BJ (cell line): ENCODE results near the gene TSPAN14. TPM values are rescaled to one million over a fixed set of nuclear protein-coding genes. Genes with fewer than 3 reads are reported as not detected.

Experiments used
- CTCF ChIA-PET: fragments of 350-600 bp; formaldehyde crosslinking; extraction: SDS; loops from one replicate; lab custom pipeline; 2021; ENCODE audit warnings: antibody characterized with exemption, inconsistent platforms; lab: Yijun Ruan, JAX
- POLR2A ChIA-PET: fragments of 300-600 bp; sonication (Branson Sonifier 250); formaldehyde crosslinking; extraction: SDS; loops from one replicate; lab custom pipeline; 2021; ENCODE audit warnings: antibody characterized with exemption; lab: Charles Lee
- DNase-seq: peaks from one replicate; pipeline ENCODE4 v3.0.0-alpha.2; 2011; ENCODE audit warnings: low read depth
- H3K27me3 ChIP-seq: 2 replicates; pipeline ENCODE4 v1.6.0; 2011; ENCODE audit warnings: low read length; ENCODE audit not compliant: control insufficient read depth, insufficient read depth
- H3K36me3 ChIP-seq: 2 replicates; pipeline ENCODE4 v1.5.1; 2011; ENCODE audit warnings: low read length; ENCODE audit not compliant: control insufficient read depth, insufficient read depth
- H3K4me3 ChIP-seq: 2 replicates; pipeline ENCODE4 v1.5.1; 2011; ENCODE audit warnings: low read depth, mild to moderate bottlenecking, control low read depth, low read length
- CTCF ChIP-seq: IDR thresholded peaks from 2 replicates; pipeline ENCODE4 v1.5.1; 2011; ENCODE audit warnings: low read depth, mild to moderate bottlenecking, control low read depth, inconsistent platforms, low read length, moderate library complexity; ENCODE audit not compliant: insufficient read depth
- polyA plus RNA-seq: library from polyadenylated mRNA; depleted of rRNA; stranded (reverse); fragments of >200 nt; gene quantifications from 2 replicates; pipeline ENCODE4 v1.2.3, GENCODE V29; 2011

TSPAN14 gene
- polyA plus RNA-seq, 1 experiment = 33.3 TPM

GRCh38 chr10:80489371-80490112 is 35.4 kb downstream of the TSPAN14 start:
- H3K36me3 ChIP-seq = peaks cover 7% of the 10 kb centered on the region
- no peak overlapping the region for H3K4me3 ChIP-seq
- H3K27me3 ChIP-seq = no peaks in the 10 kb centered on the region
- POLR2A ChIA-PET = no interaction called here
- no peak for TF ChIP-seq CTCF
- CTCF ChIA-PET = interaction anchor here (0.9 to 1.6 kb wide), 2 partner anchors 16 to 45 kb away, joined by 5 to 6 read pairs; no protein-coding TSS in a partner anchor
- no peak for DNase-seq

- no peaks in the 10 kb centered on the region for H3K27me3 ChIP-seq
- H3K36me3 ChIP-seq = peaks cover 7% of the 10 kb centered on the region
- no peak overlapping the region for H3K4me3 ChIP-seq
- CTCF ChIA-PET = interaction anchor here (0.9 to 1.2 kb wide), 2 partner anchors 26 to 47 kb away, joined by 3 read pairs; no protein-coding TSS in a partner anchor
- no peak for TF ChIP-seq CTCF
- DNase-seq = no peak
- POLR2A ChIA-PET = no interaction called here
Observed at GRCh38 chr10:80491251-80492102, 37.4 kb downstream of the TSPAN14 start.

GRCh38 chr10:80492848-80493521 is 38.9 kb downstream of the TSPAN14 start:
- ChIA-PET POLR2A (interaction anchor here (0.6 kb wide), 1 partner anchor 906 kb away, joined by 6 read pairs; no protein-coding TSS in a partner anchor), CTCF (interaction anchor here (0.6 to 0.8 kb wide), 2 partner anchors 11 to 37 kb away, joined by 3 read pairs; no protein-coding TSS in a partner anchor)
- TF ChIP-seq CTCF = no peak
- Histone ChIP-seq H3K27me3 (no peaks in the 10 kb centered on the region), H3K36me3 (peaks cover 7% of the 10 kb centered on the region), H3K4me3 (no peak overlapping the region)
- DNase-seq = no peak

- Histone ChIP-seq H3K4me3 (no peak overlapping the region), H3K36me3 (peaks cover 7% of the 10 kb centered on the region), H3K27me3 (no peaks in the 10 kb centered on the region)
- no peak for TF ChIP-seq CTCF
- ChIA-PET CTCF (interaction anchor here (0.8 kb wide), 1 partner anchor 38 kb away, joined by 3 read pairs; no protein-coding TSS in a partner anchor), POLR2A (no interaction called here)
- DNase-seq = no peak
Observed at GRCh38 chr10:80493522-80494051, 39.5 kb downstream of the TSPAN14 start.
